ENCODE data around the gene PSMG2. TPM values are rescaled to one million over a fixed set of nuclear protein-coding genes. Genes with fewer than 3 reads are reported as not detected.

Gene PSMG2
- total RNA-seq, 1 donor: 66.9 TPM

DNA sequence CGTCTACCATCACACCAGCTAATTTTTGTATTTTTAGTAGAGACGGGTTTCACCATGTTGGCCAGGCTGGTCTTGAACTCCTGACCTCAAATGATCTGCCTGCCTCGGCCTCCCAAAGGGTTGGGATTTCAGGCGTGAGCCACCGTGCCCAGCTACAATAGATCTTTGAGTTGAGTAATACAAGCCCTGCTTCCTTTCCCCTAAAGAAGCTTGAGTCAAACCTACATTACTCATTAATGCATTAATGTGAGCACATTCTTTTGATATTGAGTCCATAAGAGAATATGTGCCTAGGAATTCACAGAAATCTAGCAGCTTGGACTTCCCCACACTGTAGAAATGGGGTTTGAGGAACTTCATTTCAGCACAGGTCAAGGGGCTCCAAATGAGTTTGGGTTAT, 39.6 kb downstream of the PSMG2 start:
- DNase-seq (ENCODE audit: low read depth): peak; percentile 20
- no peak overlapping the region for H3K4me3 ChIP-seq (ENCODE audit: low read depth, low read length)

DNA sequence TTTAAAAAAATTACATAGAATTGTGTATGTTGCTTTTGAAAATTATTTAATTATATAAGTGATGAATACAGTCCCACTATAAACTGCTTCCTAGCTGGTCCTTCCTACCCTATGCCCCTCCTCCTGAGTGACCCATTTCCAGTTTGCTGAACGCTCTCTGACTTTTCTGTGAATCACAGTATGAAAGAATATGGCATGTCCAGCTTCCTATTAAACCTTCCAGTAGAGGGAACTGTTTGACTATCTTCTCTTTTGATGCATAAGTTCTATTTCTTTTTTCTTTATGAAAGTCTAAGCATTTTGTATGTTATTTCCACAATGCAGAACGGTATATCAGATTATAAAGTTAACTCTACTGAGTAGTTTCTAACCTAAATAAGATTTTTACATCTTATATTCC, 41.3 kb downstream of the PSMG2 start:
- TF ChIP-seq, protein P1, sequence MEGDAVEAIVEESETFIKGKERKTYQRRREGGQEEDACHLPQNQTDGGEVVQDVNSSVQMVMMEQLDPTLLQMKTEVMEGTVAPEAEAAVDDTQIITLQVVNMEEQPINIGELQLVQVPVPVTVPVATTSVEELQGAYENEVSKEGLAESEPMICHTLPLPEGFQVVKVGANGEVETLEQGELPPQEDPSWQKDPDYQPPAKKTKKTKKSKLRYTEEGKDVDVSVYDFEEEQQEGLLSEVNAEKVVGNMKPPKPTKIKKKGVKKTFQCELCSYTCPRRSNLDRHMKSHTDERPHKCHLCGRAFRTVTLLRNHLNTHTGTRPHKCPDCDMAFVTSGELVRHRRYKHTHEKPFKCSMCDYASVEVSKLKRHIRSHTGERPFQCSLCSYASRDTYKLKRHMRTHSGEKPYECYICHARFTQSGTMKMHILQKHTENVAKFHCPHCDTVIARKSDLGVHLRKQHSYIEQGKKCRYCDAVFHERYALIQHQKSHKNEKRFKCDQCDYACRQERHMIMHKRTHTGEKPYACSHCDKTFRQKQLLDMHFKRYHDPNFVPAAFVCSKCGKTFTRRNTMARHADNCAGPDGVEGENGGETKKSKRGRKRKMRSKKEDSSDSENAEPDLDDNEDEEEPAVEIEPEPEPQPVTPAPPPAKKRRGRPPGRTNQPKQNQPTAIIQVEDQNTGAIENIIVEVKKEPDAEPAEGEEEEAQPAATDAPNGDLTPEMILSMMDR (IDR thresholded peaks at IDR 0.05; ENCODE audit: insufficient read depth, low read depth, low read length): peak; percentile 63
- H3K4me3 ChIP-seq (ENCODE audit: low read depth, low read length): no peak overlapping the region
- peak; percentile 75 for DNase-seq (ENCODE audit: low read depth)

More for the DNA sequence above, 39.6 kb downstream of the PSMG2 start:
- TF ChIP-seq, protein P1 (IDR thresholded peaks at IDR 0.05; ENCODE audit: insufficient read depth, low read depth, low read length): no peak

DNA sequence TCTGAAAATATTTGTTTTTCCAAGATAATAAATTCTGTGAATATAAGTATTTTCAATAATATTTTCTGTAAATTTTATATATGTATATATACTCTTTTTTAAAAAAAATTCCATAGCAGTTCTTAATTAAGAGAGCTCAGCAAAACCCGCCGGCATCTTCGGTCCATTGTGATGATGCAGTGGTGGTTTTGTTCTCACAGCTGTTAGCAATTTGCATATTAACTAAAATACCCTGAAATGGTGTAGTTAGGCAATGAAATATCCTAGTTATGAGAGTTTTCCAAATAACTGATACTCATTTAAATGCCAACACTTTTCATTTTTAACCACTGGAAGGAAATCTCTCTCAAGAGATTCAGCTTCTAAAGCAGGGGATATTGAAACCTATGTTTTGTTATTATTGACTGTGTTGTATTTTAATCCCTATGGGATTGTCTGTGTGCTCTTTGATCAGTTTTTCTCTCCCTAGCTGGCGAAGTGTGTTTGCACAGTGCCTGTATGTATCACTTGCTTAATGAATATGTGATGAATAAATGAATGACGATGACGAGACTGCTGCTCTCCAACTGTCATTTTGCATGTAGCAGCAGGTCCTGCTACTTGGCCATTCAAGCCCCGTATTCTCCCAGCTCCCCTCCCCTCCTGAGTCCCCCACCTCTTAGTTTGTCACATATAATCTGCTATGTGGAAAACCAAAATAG, 42.4 kb downstream of the PSMG2 start:
- DNase-seq (ENCODE audit: low read depth): no peak
- H3K4me3 ChIP-seq (ENCODE audit: low read depth, low read length): no peak overlapping the region
- TF ChIP-seq, protein P1 (IDR thresholded peaks at IDR 0.05; ENCODE audit: insufficient read depth, low read depth, low read length): no peak

DNA sequence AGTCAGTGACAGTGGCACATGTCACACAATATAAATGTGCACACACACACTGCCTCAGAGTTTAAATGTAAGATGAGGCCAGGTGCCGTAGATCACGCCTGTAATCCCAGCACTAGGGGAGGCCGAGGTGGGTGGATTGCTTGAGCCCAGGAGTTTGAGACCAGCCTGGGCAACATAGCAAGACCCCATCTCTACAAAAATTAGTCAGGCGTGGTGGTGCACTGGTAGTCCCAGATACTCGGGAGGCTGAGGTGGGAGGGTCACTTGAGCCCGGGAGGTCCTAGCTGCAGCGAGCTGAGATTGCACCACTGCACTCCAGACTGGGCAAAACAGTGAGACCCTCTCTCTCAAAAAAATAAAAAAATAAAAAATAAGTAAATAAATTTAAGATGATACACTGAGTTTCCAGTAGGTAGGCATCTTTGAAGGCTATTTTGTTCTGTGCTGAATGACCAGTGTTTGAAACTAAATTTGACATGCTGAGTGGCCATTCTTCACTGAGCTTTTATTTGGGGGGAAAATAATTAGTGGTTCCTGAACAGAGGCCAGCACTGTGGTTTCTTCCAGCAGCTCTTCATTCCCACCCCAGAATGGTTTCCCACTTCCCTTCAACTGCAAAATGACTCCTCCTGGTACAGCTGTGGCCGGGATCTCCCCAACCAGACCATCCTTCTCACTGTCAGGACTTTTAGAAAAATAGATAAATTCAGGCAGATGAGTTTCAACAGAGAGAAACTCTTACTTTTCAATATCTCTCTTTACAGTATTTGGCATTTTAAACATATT, 44.9 kb downstream of the PSMG2 start:
- TF ChIP-seq, protein P1 (IDR thresholded peaks at IDR 0.05; ENCODE audit: insufficient read depth, low read depth, low read length): no peak
- no peak overlapping the region for H3K4me3 ChIP-seq (ENCODE audit: low read depth, low read length)
- no peak for DNase-seq (ENCODE audit: low read depth)

DNA sequence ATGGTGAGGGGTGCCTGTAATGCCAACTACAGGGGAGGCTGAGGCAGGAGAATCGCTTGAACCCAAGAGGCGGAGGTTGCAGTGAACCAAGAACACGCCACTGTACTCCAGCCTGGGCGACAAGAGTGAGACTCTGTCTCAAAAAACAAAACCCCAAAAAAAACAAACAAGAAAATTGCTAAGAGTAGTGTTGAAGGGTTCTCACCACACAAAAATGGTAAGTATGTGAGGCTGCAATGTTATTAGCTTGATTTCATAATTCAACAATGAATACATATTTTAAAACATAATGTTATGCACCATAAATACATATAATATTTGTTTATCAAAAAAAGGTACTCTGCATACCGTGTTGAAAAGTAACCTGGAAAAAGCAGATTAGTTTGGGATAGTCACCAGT, 45.8 kb downstream of the PSMG2 start:
- no peak overlapping the region for H3K4me3 ChIP-seq (ENCODE audit: low read depth, low read length)
- TF ChIP-seq, protein P1 (IDR thresholded peaks at IDR 0.05; ENCODE audit: insufficient read depth, low read depth, low read length): no peak
- no peak for DNase-seq (ENCODE audit: low read depth)

DNA sequence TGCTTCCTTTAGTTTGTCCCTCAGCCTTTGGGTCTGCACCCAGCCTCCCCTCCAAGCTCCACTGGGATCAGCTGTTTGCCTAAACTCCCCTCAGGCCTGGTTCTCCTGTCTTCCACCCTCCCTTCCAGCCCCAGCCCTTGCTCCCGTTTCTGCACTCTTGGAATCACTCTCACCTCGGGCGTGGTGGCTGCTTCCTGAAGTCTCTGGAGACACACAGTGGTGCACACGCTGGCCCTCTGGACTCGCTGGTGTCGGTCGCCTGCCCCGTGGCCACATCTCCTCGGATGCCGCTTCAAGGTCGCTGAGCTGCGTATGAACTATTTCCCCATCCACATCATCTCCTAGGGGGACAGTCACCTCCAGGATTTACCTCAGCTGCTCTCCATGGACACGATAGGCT, 46.3 kb downstream of the PSMG2 start:
- TF ChIP-seq, protein P1 (IDR thresholded peaks at IDR 0.05; ENCODE audit: insufficient read depth, low read depth, low read length): no peak
- no peak overlapping the region for H3K4me3 ChIP-seq (ENCODE audit: low read depth, low read length)
- DNase-seq (ENCODE audit: low read depth): no peak
